Stimulated activated effector memory CD8-positive, alpha-beta T cell treated with anti-CD3 and anti-CD28 coated beads, Interleukin-12 subunit alpha, Interleukin-12 subunit beta, amount 100 ng/mL, for 72 hours (primary cell): ENCODE data around the gene SLC26A8.
"Not testable (repeated sequence)": the region's sequence is repeated elsewhere in the genome, so short reads cannot be mapped to it uniquely, and the experiment has no call there.

Source experiments
- ATAC-seq: fragments of 150-1000 bp; cut with Tn5 transposase; 2 replicates; pipeline ENCODE4 v1.10.0; 2021
- DNase-seq, 2 donors: peaks; one replicate each; pipeline ENCODE4 v3.0.0; 2021 to 2022; ENCODE audit warnings: low spot score in 2 of 2
- H3K27ac Mint-ChIP-seq: one replicate; pipeline ENCODE4 v1.8.0; 2022; ENCODE audit warnings: mild to moderate bottlenecking, mixed read lengths
- H3K36me3 Mint-ChIP-seq: one replicate; pipeline ENCODE4 v1.8.0; 2022; ENCODE audit warnings: mild to moderate bottlenecking, mixed read lengths
- H3K4me1 Mint-ChIP-seq: one replicate; pipeline ENCODE4 v1.8.0; 2022; ENCODE audit warnings: mixed read lengths
- H3K4me3 Mint-ChIP-seq: one replicate; pipeline ENCODE4 v1.8.0; 2022; ENCODE audit warnings: mild to moderate bottlenecking, mixed read lengths
- H3K9me3 Mint-ChIP-seq: one replicate; pipeline ENCODE4 v1.8.0; 2022; ENCODE audit warnings: mixed read lengths

The SLC26A8 gene

GRCh38 chr6:35954333-35954732 lies 70.1 kb downstream of the SLC26A8 start:
- no peak for ATAC-seq
- H3K4me3 Mint-ChIP-seq: no peak overlapping the region
- no peaks in the 10 kb centered on the region for H3K9me3 Mint-ChIP-seq
- DNase-seq: no peak
- H3K27ac Mint-ChIP-seq: no peak overlapping the region
- H3K36me3 Mint-ChIP-seq: no peaks in the 10 kb centered on the region
- H3K4me1 Mint-ChIP-seq: peaks cover 10% of the 10 kb centered on the region

- no peak overlapping the region for H3K27ac Mint-ChIP-seq
- H3K4me3 Mint-ChIP-seq: no peak overlapping the region
- peaks cover 10% of the 10 kb centered on the region for H3K4me1 Mint-ChIP-seq
- no peak for DNase-seq
- ATAC-seq: no peak
- H3K9me3 Mint-ChIP-seq: no peaks in the 10 kb centered on the region
- no peaks in the 10 kb centered on the region for H3K36me3 Mint-ChIP-seq
Measured at GRCh38 chr6:35948725-35949124, 75.7 kb downstream of the SLC26A8 start.

GRCh38 chr6:35945650-35946025 lies 78.8 kb downstream of the SLC26A8 start:
- no peaks in the 10 kb centered on the region for H3K36me3 Mint-ChIP-seq
- no peak for ATAC-seq
- DNase-seq: no peak
- H3K9me3 Mint-ChIP-seq: no peaks in the 10 kb centered on the region
- no peak overlapping the region for H3K27ac Mint-ChIP-seq
- no peak overlapping the region for H3K4me3 Mint-ChIP-seq
- no peaks in the 10 kb centered on the region for H3K4me1 Mint-ChIP-seq

- ATAC-seq (no peak), DNase-seq (no peak)
- Mint-ChIP-seq H3K36me3 (no peaks in the 10 kb centered on the region), H3K27ac (no peak overlapping the region), H3K9me3 (no peaks in the 10 kb centered on the region), H3K4me1 (no peaks in the 10 kb centered on the region), H3K4me3 (no peak overlapping the region)
Measured at GRCh38 chr6:35943390-35943789, 81.1 kb downstream of the SLC26A8 start.

- DNase-seq (no peak), ATAC-seq (no peak)
- no peaks in the 10 kb centered on the region for H3K36me3 Mint-ChIP-seq
Measured at GRCh38 chr6:35942355-35942754, 82.1 kb downstream of the SLC26A8 start.

GRCh38 chr6:35941170-35941569 lies 83.3 kb downstream of the SLC26A8 start:
- H3K9me3 Mint-ChIP-seq, H3K4me1 Mint-ChIP-seq, DNase-seq, H3K27ac Mint-ChIP-seq, H3K4me3 Mint-ChIP-seq, ATAC-seq, H3K36me3 Mint-ChIP-seq: not testable (repeated sequence)

More at GRCh38 chr6:35942355-35942754, 82.1 kb downstream of the SLC26A8 start:
- H3K4me3 Mint-ChIP-seq: no peak overlapping the region
- H3K27ac Mint-ChIP-seq: no peak overlapping the region
- no peaks in the 10 kb centered on the region for H3K4me1 Mint-ChIP-seq
- H3K9me3 Mint-ChIP-seq: no peaks in the 10 kb centered on the region

- not testable (repeated sequence) for ATAC-seq, H3K9me3 Mint-ChIP-seq, H3K27ac Mint-ChIP-seq, H3K4me1 Mint-ChIP-seq, DNase-seq, H3K4me3 Mint-ChIP-seq, H3K36me3 Mint-ChIP-seq
Measured at GRCh38 chr6:35940014-35940413, 84.4 kb downstream of the SLC26A8 start.

- not testable (repeated sequence) for H3K4me3 Mint-ChIP-seq, H3K9me3 Mint-ChIP-seq, H3K36me3 Mint-ChIP-seq, H3K27ac Mint-ChIP-seq, ATAC-seq, DNase-seq, H3K4me1 Mint-ChIP-seq
Measured at GRCh38 chr6:35939259-35939658, 85.2 kb downstream of the SLC26A8 start.

GRCh38 chr6:35936681-35937359 lies 87.6 kb downstream of the SLC26A8 start:
- no peak overlapping the region for H3K27ac Mint-ChIP-seq
- no peak overlapping the region for H3K4me3 Mint-ChIP-seq
- H3K9me3 Mint-ChIP-seq: no peaks in the 10 kb centered on the region
- H3K36me3 Mint-ChIP-seq: no peaks in the 10 kb centered on the region
- H3K4me1 Mint-ChIP-seq: no peaks in the 10 kb centered on the region
- no peak for DNase-seq
- no peak for ATAC-seq

- ATAC-seq: no peak
- no peak overlapping the region for H3K4me3 Mint-ChIP-seq
- H3K9me3 Mint-ChIP-seq: no peaks in the 10 kb centered on the region
- no peak overlapping the region for H3K27ac Mint-ChIP-seq
- H3K36me3 Mint-ChIP-seq: no peaks in the 10 kb centered on the region
- DNase-seq: no peak
- H3K4me1 Mint-ChIP-seq: no peaks in the 10 kb centered on the region
Measured at GRCh38 chr6:35935469-35935868, 89.0 kb downstream of the SLC26A8 start.

- Mint-ChIP-seq H3K27ac (no peak overlapping the region), H3K4me1 (no peaks in the 10 kb centered on the region), H3K9me3 (no peaks in the 10 kb centered on the region), H3K4me3 (no peak overlapping the region), H3K36me3 (peaks cover 4% of the 10 kb centered on the region)
- ATAC-seq: no peak
- no peak for DNase-seq
Measured at GRCh38 chr6:35933844-35934243, 90.6 kb downstream of the SLC26A8 start.

GRCh38 chr6:35931873-35932272 lies 92.6 kb downstream of the SLC26A8 start:
- not testable (repeated sequence) for H3K9me3 Mint-ChIP-seq, H3K4me3 Mint-ChIP-seq, H3K4me1 Mint-ChIP-seq, H3K36me3 Mint-ChIP-seq, ATAC-seq, H3K27ac Mint-ChIP-seq, DNase-seq

- ATAC-seq (no peak), DNase-seq (no peak)
- H3K9me3 Mint-ChIP-seq: no peaks in the 10 kb centered on the region
- H3K4me1 Mint-ChIP-seq: no peaks in the 10 kb centered on the region
- no peak overlapping the region for H3K4me3 Mint-ChIP-seq
- peaks cover 6% of the 10 kb centered on the region for H3K36me3 Mint-ChIP-seq
- no peak overlapping the region for H3K27ac Mint-ChIP-seq
Measured at GRCh38 chr6:35931120-35931561, 93.3 kb downstream of the SLC26A8 start.

- no peaks in the 10 kb centered on the region for H3K4me1 Mint-ChIP-seq
- ATAC-seq (no peak), DNase-seq (no peak)
- peaks cover 6% of the 10 kb centered on the region for H3K36me3 Mint-ChIP-seq
- no peak overlapping the region for H3K27ac Mint-ChIP-seq
- H3K4me3 Mint-ChIP-seq: no peak overlapping the region
- no peaks in the 10 kb centered on the region for H3K9me3 Mint-ChIP-seq
Measured at GRCh38 chr6:35929601-35930000, 94.8 kb downstream of the SLC26A8 start.

- H3K36me3 Mint-ChIP-seq: peaks cover 6% of the 10 kb centered on the region
- H3K27ac Mint-ChIP-seq: no peak overlapping the region
- H3K9me3 Mint-ChIP-seq: no peaks in the 10 kb centered on the region
- H3K4me1 Mint-ChIP-seq: peaks cover 7% of the 10 kb centered on the region
- DNase-seq (no peak), ATAC-seq (no peak)
- no peak overlapping the region for H3K4me3 Mint-ChIP-seq
Measured at GRCh38 chr6:35926509-35927215, 97.8 kb downstream of the SLC26A8 start.

GRCh38 chr6:35925961-35926360 lies 98.5 kb downstream of the SLC26A8 start:
- H3K9me3 Mint-ChIP-seq: no peaks in the 10 kb centered on the region
- no peak overlapping the region for H3K27ac Mint-ChIP-seq
- H3K4me1 Mint-ChIP-seq: peaks cover 13% of the 10 kb centered on the region
- no peak overlapping the region for H3K4me3 Mint-ChIP-seq
- H3K36me3 Mint-ChIP-seq: peaks cover 6% of the 10 kb centered on the region
- DNase-seq (no peak), ATAC-seq (no peak)
